GM18868 (cell line): ENCODE measurements around the gene PINLYP.
"Not testable (repeated sequence)": the region's sequence is repeated elsewhere in the genome, so short reads cannot be mapped to it uniquely, and the experiment has no call there.

ENCODE experiments used
- ATAC-seq: cut with Tn5 transposase; IDR thresholded peaks from one replicate; pipeline ENCODE4 v1.9.1; 2021; ENCODE audit warnings: mild to moderate bottlenecking, moderate library complexity; ENCODE audit not compliant: unreplicated experiment

The PINLYP gene

DNA sequence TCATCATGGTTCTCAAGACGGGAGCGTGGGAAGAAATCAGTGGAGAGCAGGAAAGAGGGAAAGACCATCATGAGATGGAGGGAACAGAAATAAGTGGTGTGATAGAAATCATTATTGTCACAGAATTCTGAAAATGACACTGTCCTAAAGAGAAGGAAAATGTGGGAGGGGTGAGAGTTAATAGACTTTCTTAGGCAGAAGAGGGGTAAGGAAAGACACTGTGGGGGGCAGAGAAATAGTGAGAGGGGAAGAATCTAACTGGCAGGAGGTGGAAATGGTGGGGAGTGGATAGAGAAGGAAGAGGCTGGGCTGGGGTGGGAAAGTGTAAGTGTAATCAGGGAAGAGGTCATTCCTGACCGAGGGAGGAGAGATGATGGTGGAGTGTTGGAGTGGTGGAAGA is 3.2 kb downstream of the PINLYP start:
- ATAC-seq, result no peak

DNA sequence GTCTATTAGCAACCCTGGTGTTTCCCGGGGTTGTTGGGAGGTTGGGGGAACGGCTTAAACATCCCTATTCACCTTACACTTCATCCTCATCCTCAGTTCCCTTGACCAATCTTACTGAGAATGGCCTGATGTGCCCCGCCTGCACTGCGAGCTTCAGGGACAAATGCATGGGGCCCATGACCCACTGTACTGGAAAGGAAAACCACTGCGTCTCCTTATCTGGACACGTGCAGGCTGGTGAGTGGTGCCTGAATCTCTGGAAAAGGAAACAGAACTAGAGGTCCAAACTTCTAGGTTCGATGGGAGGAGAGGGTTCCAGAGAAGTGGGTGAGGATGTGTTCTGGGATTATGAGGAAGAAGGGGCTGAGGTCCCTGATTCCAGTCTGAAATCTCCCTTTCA is 5.9 kb downstream of the PINLYP start:
- ATAC-seq, result no peak

DNA sequence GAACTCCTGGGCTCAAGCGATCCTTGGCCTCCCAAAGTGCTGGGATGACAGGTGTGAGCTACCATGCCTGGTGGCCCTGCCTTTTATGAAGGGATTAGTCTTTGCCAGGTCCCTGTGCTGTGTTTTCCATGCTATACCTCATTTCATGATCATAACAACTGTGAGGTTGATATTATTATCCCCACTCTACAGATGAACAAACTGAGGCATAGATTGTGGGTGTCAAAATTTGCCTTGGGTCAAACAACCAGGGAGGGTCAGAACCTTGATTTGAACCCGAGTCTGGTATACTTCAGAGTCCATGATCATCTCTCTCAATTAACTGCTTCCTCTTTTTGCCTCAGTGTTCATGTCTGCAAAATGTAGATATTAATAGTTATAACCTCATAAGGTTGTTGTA is 6.9 kb downstream of the PINLYP start:
- no peak for ATAC-seq

DNA sequence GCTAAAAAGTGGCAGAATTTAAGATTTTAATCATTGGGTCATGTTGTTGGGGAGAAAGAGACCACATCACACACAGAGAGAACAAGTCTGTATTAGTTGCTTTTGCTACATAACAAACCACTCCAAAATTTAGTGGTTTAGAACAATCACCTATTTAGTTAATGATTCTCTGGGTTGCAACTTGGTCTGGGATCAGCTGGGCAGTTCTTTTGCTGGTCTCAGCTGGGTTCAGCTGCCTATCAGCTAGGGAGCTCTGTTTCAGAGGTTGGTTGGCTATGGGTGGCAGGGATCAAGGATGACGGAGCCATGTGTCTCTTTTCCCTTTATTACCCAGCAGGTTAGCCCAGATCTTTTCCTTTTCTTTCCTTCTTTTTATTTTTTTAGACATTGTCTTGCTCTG is 8.9 kb downstream of the PINLYP start:
- no peak for ATAC-seq

DNA sequence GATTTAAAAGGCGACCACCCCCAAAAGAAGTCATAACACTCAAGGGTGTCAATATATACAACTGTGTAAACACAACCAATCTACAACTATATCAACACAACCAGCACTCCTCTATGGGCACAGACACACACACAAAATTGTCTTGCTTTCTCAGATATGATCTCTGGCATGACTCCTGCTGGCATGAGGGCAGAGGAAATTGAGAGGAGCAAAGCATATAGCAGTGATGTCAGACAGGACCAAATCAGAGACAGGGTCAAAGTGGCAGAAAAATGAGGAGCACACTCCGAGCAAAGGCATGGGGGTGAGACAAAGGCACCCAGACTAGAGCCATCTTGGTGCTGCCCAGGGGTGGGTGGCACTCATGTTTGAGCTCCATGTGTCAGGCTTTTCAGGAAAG is 10.7 kb downstream of the PINLYP start:
- no peak for ATAC-seq

DNA sequence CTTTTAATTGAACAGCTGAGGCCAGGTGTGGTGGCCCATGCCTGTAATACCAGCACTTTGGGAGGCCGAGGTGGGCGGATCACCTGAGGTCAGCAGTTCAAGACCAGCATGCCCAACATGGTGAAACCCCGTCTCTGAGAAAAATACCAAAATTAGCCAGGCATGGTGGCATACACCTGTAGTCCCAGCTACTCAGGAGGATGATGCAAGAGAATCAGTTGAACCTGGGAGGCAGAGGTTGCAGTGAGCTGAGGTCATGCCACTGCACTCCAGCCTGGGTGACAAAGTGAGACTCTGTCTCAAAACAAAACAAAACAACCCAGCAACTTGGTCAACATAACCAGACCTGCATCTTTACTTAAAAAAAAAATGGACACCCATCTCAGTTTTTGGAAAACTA is 11.4 kb downstream of the PINLYP start:
- ATAC-seq, result not testable (repeated sequence)

DNA sequence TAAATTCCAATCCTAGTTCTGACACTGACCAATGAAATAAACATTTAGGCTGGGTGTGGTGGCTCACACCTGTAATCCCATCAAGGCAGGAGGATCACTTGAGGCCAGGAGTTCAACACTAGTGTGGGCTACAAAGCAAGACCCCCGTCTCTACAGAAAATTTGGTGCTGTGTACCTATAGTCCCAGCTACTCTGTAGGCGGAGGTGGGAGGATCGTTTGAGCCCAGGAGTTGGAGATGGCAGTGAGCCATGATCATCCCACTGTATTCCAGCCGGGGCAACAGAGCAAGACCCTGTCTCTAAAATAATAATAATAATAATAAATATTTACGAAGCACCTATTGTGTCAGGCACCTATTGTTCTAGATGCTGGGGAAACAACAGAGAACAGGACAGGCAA is 13.7 kb downstream of the PINLYP start:
- no peak for ATAC-seq

DNA sequence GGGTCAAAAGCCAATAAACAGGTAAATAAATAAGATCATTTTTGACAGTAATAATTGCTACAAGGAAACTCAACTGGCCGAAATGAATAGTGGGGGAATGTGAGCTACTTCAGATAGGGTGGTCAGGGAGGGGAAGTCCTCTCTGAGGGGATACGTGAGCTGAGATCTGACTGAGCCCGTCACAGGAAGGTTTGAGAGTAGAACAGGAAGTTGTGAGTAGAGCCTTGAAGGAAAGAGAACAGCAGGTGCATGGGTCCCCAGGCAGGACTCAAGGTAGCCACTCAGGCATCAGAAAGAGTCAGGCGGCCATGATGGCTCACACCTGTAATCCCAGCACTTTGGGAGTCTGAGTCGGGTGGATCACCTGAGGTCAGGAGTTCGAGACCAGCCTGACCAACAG is 14.1 kb downstream of the PINLYP start:
- ATAC-seq, result no peak

DNA sequence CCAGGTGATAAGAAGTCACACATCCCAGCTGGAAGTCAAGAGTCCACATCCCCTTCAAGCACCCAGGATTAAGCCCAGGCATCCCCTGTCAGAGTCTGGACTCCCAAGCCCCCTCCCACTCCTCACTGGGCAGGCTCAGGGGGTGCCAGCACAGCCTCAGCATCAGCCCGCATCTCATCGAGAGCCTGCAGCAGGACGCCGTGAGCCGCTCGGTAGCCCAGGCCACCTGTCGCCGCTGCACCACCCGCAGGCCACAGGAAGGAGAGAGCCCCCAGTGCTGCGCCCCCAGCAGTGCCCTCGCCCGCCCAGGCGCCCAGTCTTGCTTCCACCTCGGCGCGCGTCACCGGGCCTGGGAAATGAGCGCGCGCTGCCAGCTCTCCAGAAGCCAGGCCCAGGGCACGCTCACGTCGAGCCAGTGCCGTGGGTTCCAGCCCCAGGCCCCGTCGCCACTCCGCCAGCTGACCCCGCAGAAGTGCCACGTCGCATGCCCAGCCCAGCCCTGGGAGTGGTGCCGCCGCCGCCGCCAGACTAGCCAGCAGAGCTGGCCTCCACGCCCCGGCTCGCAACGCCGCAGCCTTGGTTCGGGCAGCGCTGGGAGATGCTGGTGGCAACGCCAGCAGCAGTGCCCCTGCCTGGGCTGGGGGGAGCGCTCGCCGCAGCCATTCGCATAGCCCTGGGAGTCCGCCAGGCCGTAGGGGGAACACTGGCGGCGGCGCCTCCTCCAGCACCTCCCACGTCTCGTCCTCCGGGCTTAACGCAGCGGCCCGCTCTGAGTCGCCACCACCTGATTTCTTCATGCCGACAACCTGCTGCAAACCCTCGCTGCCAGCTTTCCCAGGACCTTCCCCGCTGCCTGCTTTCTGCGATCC is 16.5 kb downstream of the PINLYP start:
- ATAC-seq, result no peak

DNA sequence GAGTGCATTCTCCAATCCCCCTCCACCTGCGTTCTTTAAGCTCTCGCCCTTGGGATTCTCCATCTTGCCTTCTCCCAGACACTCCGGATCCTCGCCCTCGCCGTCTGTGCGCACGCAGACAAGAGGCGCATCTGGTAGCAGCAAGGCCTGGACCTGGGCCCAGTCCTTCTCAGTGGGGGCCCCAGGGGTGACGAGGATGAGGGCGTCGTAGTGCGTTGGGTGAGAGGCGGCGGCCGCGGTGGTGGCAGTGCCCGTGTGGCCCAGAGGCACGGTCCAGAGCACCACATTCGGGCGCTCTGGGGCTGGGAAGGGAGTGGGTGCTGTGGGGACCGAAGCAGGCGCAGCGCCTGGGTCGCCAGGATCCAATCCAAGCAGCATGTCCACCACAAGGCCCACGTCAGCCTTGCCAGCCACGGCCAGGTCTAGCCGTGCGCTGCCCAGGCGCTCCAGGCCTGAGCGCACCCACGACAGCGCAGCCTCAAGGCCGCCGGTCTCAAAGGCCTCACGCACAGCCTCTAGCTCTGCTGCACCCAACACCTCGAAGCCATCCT is 17.3 kb downstream of the PINLYP start:
- no peak for ATAC-seq

DNA sequence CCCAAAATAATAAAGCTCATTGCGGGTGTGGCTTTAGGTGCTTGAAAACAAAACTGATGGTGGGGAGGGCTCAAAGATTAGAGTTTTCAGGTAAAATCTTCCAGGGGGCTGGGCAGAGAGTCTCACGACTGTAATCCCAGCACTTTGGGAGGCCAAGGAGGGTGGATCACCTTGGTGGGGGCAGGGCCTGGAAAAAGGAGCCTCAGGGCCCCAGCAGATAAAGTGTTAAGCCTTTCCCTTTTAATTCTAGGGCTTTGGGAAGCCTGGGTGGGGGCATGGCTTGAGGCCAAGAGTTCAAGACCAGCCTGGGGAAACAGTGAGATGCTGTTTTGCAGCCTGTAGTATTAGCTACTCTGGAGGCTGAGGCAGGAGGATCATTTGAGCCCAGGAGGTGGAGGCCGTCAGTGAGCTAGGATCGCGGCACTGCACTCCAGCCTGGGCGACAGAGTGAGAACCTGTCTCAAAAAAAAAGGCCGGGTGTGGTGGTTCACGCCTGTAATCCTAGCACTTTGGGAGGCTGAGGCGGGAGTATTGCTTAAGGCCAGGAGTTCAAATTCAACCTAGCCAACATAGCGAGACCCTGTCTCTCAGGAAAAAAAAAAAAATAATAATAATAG is 18.6 kb downstream of the PINLYP start:
- no peak for ATAC-seq

DNA sequence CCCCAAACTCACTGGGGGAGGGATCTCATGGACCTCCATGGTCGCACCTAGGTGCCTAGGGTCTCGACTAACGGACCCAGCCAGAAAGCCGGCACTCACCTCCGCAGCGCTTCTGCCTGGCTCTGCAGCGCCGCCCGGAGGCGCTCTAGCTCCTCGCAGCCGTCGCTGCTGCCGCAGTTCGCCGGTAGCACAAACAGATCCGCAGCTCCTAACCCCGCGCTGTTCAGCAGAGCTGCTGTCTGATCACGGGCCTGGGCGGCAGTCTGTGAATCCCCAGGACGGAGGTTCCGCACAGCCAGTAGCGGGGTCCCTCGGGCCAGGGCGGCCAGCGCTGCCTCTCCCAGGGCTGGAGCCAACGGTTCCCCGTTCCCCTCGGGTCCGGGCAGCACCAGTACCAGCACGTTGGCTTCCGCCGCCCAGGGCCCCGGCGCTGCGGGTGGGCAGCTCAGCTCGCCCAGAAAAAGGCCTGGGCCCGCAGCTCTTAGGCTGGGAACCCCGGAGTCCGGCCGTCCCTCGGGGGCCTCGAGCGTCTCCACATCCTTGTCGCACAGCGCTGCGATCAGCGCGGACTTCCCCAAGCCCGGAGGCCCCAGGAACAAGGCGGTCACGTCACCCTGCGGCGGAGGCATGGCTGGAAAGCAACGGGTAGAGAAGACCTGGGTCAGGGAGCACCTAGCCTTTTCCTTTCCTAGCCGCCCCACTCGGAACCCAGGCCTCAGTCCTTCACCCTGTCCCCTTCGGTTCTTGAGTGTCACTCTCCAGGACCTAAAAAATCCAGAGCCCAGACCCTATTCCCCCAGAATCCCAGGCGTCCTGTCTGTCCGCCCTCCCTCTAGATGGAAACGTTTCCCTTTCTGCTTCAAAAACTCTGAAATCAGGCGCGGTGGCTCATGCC is 19.4 kb downstream of the PINLYP start:
- ATAC-seq, result peak; percentile 37

DNA sequence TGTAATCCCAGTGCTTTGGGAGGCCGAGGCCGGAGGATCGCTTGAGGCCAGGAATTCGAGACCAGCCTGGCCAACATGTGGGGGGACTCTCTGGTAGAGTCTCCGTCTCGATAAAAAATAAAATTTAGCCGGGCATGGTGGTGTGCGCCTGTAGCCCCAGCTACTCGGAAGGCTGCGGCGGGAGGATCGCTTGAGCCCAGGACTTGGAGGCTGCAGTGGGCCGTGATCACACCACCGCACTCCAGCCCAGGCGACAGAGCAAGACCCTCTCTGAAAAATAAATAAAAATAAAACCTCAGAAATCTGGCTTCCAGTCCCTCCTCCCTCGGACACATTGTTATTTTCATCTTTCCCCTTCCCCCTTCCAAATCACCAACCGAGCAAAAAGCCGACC is 20.0 kb downstream of the PINLYP start:
- ATAC-seq, result peak; percentile 4

DNA sequence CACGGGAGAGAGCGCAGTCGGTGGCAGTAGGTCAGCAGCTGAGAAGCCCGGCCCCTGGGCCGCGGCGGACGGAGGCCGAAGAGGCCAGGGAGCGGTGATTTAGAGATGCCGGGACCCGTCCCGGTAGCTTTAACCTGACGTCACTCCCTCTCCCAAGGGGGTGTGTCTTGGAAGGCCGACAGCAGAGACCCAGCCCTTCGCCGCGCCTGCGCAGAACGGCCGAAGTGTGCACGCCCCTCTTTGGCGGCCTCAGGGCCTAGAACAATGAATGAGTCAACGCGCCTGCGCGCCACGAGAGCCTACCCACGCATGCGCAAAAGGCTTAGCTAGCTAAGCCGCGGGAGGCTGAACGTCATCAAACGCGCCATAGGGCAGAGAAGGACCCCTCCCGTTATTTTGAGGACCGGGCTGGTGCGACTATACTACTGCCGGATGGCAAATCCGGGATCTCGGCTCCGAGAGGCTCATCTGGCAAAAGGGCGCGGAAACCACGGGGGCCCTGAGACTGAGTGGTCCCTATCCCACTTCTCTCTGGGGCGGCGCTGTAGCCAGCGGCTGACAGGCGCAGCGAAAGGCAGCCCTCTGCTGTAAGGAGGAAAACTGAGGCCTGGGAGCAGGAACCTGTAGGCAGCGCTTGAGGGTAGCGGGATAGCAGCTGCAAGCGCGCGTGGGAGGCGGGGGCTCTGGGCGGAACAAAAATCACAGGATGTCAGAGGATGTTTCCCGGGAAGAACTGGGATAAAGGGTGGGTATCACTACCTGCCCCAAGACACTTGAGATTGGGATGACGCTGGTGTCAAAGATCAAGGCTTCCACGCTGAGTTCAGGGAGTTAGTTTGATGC is 20.6 kb downstream of the PINLYP start, which contains the start of the genes IRGQ and ZNF576:
IRGQ (minus strand) TSS at position 136 of the 843 bp plus-strand sequence. CDS start 796 bp downstream, outside the sequence.
ZNF576 (plus strand) TSS at position 597 of the 843 bp plus-strand sequence. CDS start 514 bp downstream, outside the sequence.
- ATAC-seq, result peak; percentile 77

DNA sequence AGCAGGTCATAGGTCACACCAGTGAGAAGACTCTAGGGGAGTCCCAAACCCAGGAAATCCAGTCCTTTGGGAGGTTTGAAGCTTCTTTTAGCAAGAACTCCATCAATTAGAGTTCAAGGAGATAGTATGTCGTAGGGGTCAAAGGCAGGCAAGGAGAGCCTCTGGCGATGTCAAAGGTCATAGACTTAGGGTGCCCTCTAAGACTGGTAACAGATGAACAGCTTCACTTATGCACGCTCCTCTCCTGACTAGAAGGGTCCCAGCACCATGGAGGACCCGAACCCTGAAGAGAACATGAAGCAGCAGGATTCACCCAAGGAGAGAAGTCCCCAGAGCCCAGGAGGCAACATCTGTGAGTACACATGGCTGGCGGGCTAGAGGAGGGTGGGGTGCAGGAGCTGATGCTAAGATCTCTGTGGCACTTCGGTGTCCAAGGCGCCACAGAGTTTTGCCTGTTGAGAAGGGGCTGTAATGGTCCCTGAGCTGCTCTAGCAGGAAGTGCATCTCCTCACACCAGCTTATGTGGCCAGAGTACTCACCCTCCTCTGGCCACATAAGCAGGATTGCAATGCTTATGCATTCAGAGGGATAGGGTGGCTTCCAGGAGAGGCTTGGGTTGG is 21.4 kb downstream of the PINLYP start:
- no peak for ATAC-seq

DNA sequence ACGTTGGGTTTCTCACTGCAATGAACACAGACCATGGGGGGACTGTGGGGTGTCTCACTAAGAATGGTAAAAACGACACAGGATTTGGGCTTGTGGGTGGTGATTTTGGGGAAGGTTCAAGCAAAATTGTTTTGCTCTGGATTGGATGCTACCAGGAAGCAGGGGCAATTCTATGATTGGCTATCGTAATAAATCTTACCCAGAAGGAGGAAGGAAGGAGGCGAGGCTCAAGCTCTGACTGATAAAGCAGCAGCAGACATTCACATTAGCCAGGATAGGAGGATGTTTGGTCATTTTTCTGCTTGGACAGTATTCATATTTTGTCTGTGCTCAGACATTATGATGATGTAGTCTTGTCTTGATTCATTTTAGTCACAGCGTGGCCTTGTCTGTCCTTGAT is 22.3 kb downstream of the PINLYP start:
- no peak for ATAC-seq

DNA sequence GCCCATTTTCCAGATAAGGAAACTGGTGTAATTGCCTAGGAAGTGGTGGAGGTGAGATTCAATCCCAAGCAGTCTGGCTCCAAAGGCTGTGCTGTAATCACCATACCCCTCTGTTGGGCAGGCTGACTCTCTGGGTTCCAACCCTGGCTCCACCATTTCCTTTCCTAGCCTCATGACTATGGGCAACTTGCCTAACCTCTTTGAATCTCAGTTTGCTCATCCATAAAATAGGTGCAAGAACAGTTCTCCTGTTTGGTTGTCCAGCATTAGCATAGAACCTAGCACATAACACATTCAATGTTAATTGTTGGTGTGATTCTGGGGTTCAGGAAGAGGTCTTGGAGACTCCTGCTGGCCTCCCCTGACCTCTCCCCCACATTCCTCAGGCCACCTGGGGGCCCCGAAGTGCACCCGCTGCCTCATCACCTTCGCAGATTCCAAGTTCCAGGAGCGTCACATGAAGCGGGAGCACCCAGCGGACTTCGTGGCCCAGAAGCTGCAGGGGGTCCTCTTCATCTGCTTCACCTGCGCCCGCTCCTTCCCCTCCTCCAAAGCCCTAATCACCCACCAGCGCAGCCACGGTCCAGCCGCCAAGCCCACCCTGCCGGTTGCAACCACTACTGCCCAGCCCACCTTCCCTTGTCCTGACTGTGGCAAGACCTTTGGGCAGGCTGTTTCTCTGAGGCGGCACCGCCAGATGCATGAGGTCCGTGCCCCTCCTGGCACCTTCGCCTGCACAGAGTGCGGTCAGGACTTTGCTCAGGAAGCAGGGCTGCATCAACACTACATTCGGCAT is 23.0 kb downstream of the PINLYP start:
- no peak for ATAC-seq

DNA sequence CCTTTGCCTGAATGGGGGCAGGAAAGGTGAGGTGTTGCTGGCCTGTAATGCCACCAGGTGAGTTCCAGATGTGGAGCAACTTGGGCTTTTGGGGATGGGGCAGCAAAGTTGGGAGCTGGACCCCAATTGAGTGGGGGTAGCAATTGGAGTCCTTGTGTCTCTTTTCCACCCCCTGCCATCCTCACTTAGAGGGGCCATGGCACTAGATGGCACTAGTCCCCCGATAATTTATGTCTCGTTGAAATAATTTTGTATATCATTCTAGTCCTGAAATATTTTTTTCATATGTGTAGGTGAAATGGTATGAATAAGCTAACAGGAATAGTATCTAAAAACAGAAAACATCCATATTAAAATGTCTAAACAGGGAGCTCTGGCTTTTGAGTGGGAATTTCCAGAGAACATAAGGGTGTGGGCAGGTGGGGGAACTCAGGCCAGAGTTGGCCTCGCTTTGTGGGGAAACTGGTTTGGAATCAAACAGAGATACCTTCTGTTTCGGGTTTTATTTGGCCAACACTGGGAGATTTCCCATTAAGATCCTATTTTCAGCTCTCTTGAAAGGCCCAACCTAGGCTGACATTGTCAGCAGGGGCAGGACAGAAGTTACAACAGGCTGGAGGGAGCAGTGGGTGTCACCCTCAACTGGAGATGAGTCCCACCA is 24.2 kb downstream of the PINLYP start:
- no peak for ATAC-seq
